ENCODE results near the gene ESCO1.

ESCO1 gene

GRCh38 chr18:21507913-21508701, 92.4 kb downstream of the ESCO1 start:
- intact Hi-C loops (cut with DNase I) = no loop called here
- no peak for DNase-seq

- intact Hi-C loops (cut with DNase I) = no loop called here
- no peak for DNase-seq
Observed at GRCh38 chr18:21502661-21503060, 97.8 kb downstream of the ESCO1 start.

GRCh38 chr18:21499997-21500396, 100.5 kb downstream of the ESCO1 start:
- no peak for DNase-seq
- intact Hi-C loops (cut with DNase I) = loop anchor here (10.0 kb wide), 1 partner anchor 55 kb away; no protein-coding TSS in a partner anchor

GRCh38 chr18:21496277-21496835, 104.1 kb downstream of the ESCO1 start:
- no peak for DNase-seq
- intact Hi-C loops (cut with DNase I) = loop anchor here (10.0 kb wide), 1 partner anchor 58 kb away; no protein-coding TSS in a partner anchor

- intact Hi-C loops (cut with DNase I) = loop anchor here (10.0 kb wide), 1 partner anchor 64 kb away; no protein-coding TSS in a partner anchor
- no peak for DNase-seq
Observed at GRCh38 chr18:21490748-21491147, 109.8 kb downstream of the ESCO1 start.

- intact Hi-C loops (cut with DNase I) = loop anchor here (10.0 kb wide), 1 partner anchor 65 kb away; no protein-coding TSS in a partner anchor
Observed at GRCh38 chr18:21489919-21490495, 110.5 kb downstream of the ESCO1 start.

GRCh38 chr18:21489119-21489750, 111.3 kb downstream of the ESCO1 start:
- DNase-seq = peak in 35 of 42 donors; percentile 23 to 81 (median 57)
- intact Hi-C loops (cut with DNase I) = no loop called here

More at GRCh38 chr18:21489919-21490495, 110.5 kb downstream of the ESCO1 start:
- no peak for DNase-seq

- intact Hi-C loops (cut with DNase I) = no loop called here
- no peak for DNase-seq
Observed at GRCh38 chr18:21486905-21487437, 113.5 kb downstream of the ESCO1 start.

- intact Hi-C loops (cut with DNase I) = no loop called here
- peak in 1 of 42 donors; percentile 22 for DNase-seq
Observed at GRCh38 chr18:21484851-21485636, 115.5 kb downstream of the ESCO1 start.

- intact Hi-C loops (cut with DNase I) = no loop called here
- DNase-seq = no peak
Observed at GRCh38 chr18:21483051-21483450, 117.5 kb downstream of the ESCO1 start.

- DNase-seq = no peak
- intact Hi-C loops (cut with DNase I) = no loop called here
Observed at GRCh38 chr18:21481739-21482138, 118.8 kb downstream of the ESCO1 start.

- intact Hi-C loops (cut with DNase I) = no loop called here
- peak in 1 of 42 donors; percentile 18 for DNase-seq
Observed at GRCh38 chr18:21479721-21480120, 120.8 kb downstream of the ESCO1 start.
